Subcutaneous adipose tissue (tissue), 4 donors: Measurements from ENCODE around the gene CCDC71. TPM values are rescaled to one million over a fixed set of nuclear protein-coding genes. Genes with fewer than 3 reads are reported as not detected.

Source experiments
- CTCF ChIP-seq: fragments of 450-650 bp; IDR thresholded peaks from one replicate; pipeline ENCODE4 v1.5.1; 2016; ENCODE audit warnings: low read depth, mild to moderate bottlenecking, control low read depth, antibody characterized with exemption, moderate library complexity
- total RNA-seq, 4 donors: library from RNA; depleted of rRNA; stranded (reverse); fragments of >200 nt; gene quantifications; one replicate each; pipeline ENCODE4 v1.1.0, GENCODE V29; 2016

CCDC71 gene
- total RNA-seq, 4 donors from 2014 or later, result 18.3 to 28.3 (median 25.1) TPM

- TF ChIP-seq CTCF, result no peak
Measured at GRCh38 chr3:49174397-49174985, 8.4 kb upstream of the CCDC71 start.

DNA sequence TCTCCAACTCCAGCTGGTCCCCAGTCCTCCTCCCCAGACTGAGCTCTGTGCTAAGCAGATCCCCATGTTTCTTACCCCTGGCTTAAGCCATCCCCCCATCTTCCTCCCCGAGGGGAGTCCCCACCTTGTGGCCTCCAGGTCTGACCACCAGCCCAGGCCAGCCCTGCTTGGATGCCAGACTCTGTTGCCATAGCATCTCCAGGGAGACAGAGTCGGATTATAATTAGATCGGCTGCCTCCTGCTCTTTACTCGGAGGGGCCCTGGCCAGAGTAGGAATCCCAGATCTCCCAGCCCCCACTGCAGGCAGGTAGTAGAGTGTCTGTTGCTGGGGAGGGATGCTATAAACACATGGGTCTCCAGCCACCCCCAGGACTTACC lies 7.7 kb upstream of the CCDC71 start:
- TF ChIP-seq CTCF, result no peak

GRCh38 chr3:49173116-49173791 lies 7.1 kb upstream of the CCDC71 start:
- no peak for TF ChIP-seq CTCF

DNA sequence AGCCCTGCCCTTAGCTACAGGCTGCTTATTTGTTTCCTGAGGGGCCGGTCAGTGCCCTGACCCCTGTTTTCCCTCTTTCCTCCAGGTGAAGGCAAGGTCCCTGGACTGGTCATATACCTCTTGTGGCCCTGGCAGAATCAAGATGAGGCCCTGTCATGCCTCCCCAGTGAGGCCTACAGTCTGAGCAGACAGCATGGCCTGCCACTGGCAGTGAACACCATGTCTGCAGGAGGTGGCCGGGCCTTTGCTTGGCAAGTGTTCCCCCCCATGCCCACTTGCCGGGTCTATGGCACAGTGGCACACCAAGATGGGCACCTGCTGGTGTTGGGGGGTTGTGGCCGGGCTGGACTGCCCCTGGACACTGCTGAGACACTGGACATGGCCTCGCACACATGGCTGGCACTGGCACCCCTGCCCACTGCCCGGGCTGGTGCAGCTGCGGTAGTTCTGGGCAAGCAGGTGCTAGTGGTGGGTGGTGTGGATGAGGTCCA lies 6.5 kb upstream of the CCDC71 start:
- TF ChIP-seq CTCF, result no peak

GRCh38 chr3:49171775-49172500 lies 5.8 kb upstream of the CCDC71 start:
- no peak for TF ChIP-seq CTCF

GRCh38 chr3:49171119-49171774 lies 5.1 kb upstream of the CCDC71 start, which contains the start of gene KLHDC8B:
Gene KLHDC8B (plus strand): TSS chr3:49171598. CDS start chr3:49172770, 1,172 bp downstream.
- no peak for TF ChIP-seq CTCF

GRCh38 chr3:49170744-49171118 lies 4.6 kb upstream of the CCDC71 start:
- TF ChIP-seq CTCF, result no peak
